Neural progenitor cell (in vitro differentiated cells): Measurements from ENCODE around the gene CARMIL1. TPM values are rescaled to one million over a fixed set of nuclear protein-coding genes. Genes with fewer than 3 reads are reported as not detected.

ENCODE experiments used
- DNase-seq: peaks from one replicate; pipeline ENCODE4 v3.0.0-alpha.2; 2016; ENCODE audit warnings: low spot score
- H2AFZ ChIP-seq: fragments of 200-600 bp; sonication (generic); replicated peaks from 2 replicates; pipeline ENCODE4 v1.6.1; 2016; ENCODE audit warnings: antibody characterized with exemption
- H3F3A ChIP-seq: fragments of 200-600 bp; sonication (generic); 2 replicates; pipeline ENCODE4 v1.6.1; 2016; ENCODE audit warnings: antibody characterized with exemption, low read depth
- H3K27ac ChIP-seq: fragments of 200-600 bp; sonication (generic); 2 replicates; pipeline ENCODE4 v1.5.1; 2016; ENCODE audit warnings: mild to moderate bottlenecking
- H3K27me3 ChIP-seq: fragments of 200-600 bp; sonication (generic); 2 replicates; pipeline ENCODE4 v1.6.1; 2016; ENCODE audit warnings: mild to moderate bottlenecking, moderate library complexity
- H3K36me3 ChIP-seq: fragments of 200-600 bp; sonication (generic); 2 replicates; pipeline ENCODE4 v1.5.1; 2016
- H3K4me1 ChIP-seq: fragments of 200-600 bp; sonication (generic); 2 replicates; pipeline ENCODE4 v1.6.1; 2016; ENCODE audit warnings: mixed run types
- H3K4me2 ChIP-seq: fragments of 200-600 bp; sonication (generic); 2 replicates; pipeline ENCODE4 v1.6.1; 2016
- H3K4me3 ChIP-seq: fragments of 200-600 bp; sonication (generic); 2 replicates; pipeline ENCODE4 v1.5.1; 2016
- H3K79me2 ChIP-seq: fragments of 200-600 bp; sonication (generic); 2 replicates; pipeline ENCODE4 v1.6.1; 2016; ENCODE audit warnings: low read depth
- H3K9ac ChIP-seq: fragments of 200-600 bp; sonication (generic); 2 replicates; pipeline ENCODE4 v1.6.1; 2016
- H3K9me3 ChIP-seq: fragments of 200-600 bp; sonication (generic); 2 replicates; pipeline ENCODE4 v1.5.1; 2016; ENCODE audit warnings: low read depth
- H4K20me1 ChIP-seq: fragments of 200-600 bp; sonication (generic); 2 replicates; pipeline ENCODE4 v1.6.1; 2016; ENCODE audit warnings: low read depth
- H3K27ac Mint-ChIP-seq: 3 replicates; pipeline ENCODE4 v1.8.0; 2021; ENCODE audit warnings: mixed read lengths
- H3K27me3 Mint-ChIP-seq: 2 replicates; pipeline ENCODE4 v1.8.0; 2022; ENCODE audit warnings: low read depth, mild to moderate bottlenecking, inconsistent platforms, moderate library complexity, mixed read lengths; ENCODE audit not compliant: insufficient read depth
- H3K36me3 Mint-ChIP-seq: 3 replicates; pipeline ENCODE4 v1.8.0; 2021; ENCODE audit warnings: mixed read lengths
- H3K4me1 Mint-ChIP-seq: 3 replicates; pipeline ENCODE4 v1.8.0; 2021; ENCODE audit warnings: mixed read lengths
- H3K4me3 Mint-ChIP-seq: 3 replicates; pipeline ENCODE4 v1.8.0; 2021; ENCODE audit warnings: mild to moderate bottlenecking, moderate library complexity, mixed read lengths
- H3K9me3 Mint-ChIP-seq: 3 replicates; pipeline ENCODE4 v1.8.0; 2020; ENCODE audit warnings: mixed read lengths
- EZH2 ChIP-seq: fragments of 200-600 bp; sonication (generic); IDR thresholded peaks from 2 replicates; pipeline ENCODE4 v1.6.1; 2017; ENCODE audit warnings: antibody characterized with exemption, mild to moderate bottlenecking, moderate library complexity
- EZH2phosphoT487 ChIP-seq: fragments of 200-600 bp; sonication (generic); IDR thresholded peaks from 2 replicates; pipeline ENCODE4 v1.6.1; 2017; ENCODE audit warnings: antibody characterized with exemption
- total RNA-seq: library from RNA; depleted of rRNA; stranded (reverse); fragments of >200 nt; gene quantifications from 2 replicates; pipeline ENCODE4 v1.2.3, GENCODE V29; 2015; ENCODE audit warnings: low replicate concordance
- TF ChIP-seq, protein P1 (sequence below): fragments of 200-600 bp; sonication (generic); IDR thresholded peaks from 2 replicates; pipeline ENCODE4 v1.5.1; 2017; ENCODE audit warnings: antibody characterized with exemption, mild to moderate bottlenecking

Gene CARMIL1
- total RNA-seq, 1 donor from 2014 or later: 13.3 TPM

DNA sequence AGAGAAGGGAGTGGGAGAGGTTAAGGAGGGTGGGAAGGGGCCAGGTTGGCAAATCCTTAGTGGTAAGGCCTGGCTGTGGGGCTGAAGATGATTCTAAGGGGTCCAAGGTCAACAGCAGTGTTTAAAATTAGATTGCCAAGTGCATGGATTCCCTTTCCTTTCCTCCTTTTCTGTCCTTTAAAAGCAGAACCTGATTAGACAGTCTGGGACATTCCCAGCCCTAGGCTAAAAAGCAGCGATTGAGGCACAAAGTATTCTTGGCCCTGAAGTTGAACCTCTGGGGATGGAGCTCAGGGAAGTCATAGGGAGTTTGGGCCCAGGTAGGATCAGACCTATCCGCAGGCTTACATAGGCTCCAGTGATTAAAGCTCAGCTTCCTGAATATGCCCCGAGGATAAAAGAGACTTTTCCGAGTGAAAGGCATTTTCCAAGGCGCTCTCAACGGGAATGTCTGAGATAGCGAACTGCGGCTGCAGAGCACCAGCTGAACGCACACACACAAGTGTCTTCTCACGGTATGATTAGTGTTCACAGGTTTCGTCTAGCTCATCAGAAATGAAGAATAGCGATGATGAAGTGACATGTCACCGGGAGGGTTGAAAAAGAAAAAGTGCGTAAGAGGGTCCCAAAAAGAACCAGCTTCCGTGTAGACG, 787 bp upstream of the CARMIL1 start:
- Mint-ChIP-seq H3K9me3 (no peaks in the 10 kb centered on the region), H3K4me1 (peaks cover 29% of the 10 kb centered on the region), H3K27ac (peak overlapping the region; percentile 82), H3K27me3 (peaks cover 8% of the 10 kb centered on the region), H3K36me3 (peaks cover 3% of the 10 kb centered on the region), H3K4me3 (peak overlapping the region; percentile 90)
- Histone ChIP-seq H3K9ac (no peak overlapping the region), H2AFZ (peak overlapping the region; percentile 97), H3K27ac (no peak overlapping the region), H3K36me3 (no peaks in the 10 kb centered on the region), H3K27me3 (peaks cover 13% of the 10 kb centered on the region), H3K4me2 (peak overlapping the region; percentile 97), H4K20me1 (no peaks in the 10 kb centered on the region), H3F3A (peaks cover 24% of the 10 kb centered on the region), H3K9me3 (no peaks in the 10 kb centered on the region), H3K4me3 (peak overlapping the region; percentile 90), H3K4me1 (peaks cover 18% of the 10 kb centered on the region), H3K79me2 (peaks cover 17% of the 10 kb centered on the region)
- no peak for TF ChIP-seq EZH2
- DNase-seq: peak; percentile 62

DNA sequence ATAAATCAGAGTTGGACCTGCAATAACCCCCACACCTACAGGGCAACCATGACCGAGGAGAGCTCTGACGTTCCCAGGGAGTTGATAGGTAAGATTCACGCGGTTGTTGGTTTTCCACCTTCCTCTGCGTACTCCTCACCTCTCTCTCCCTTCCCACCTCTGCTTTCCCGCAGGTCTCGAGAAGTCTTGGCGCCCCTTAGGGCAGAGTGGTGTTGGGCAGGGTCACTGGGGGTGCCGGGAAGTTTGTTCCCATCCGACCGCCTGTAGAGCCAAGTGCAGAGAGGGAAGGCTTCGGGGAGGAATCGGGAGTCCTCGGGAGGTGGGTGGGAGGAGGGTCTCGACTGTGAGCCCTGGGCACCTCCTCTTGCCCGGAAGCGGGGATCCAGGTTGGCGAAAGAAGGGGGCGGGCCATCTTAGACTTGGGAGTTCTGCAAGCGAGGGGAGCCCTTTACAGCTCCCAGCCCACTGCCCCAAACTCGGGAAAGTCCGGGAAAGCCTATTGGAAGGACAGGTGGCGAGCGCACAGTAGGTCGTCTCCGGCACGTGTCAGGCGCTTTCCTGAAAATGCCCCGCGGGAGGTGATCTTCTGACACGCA, 672 bp downstream of the CARMIL1 start:
- H3K36me3 ChIP-seq: no peaks in the 10 kb centered on the region
- no peak overlapping the region for H3K9ac ChIP-seq
- H3K4me2 ChIP-seq: peak overlapping the region; percentile 97
- no peak overlapping the region for H3K27ac ChIP-seq
- peaks cover 29% of the 10 kb centered on the region for H3K4me1 Mint-ChIP-seq
- DNase-seq: peak; percentile 46
- no peaks in the 10 kb centered on the region for H4K20me1 ChIP-seq
- H3K9me3 Mint-ChIP-seq: no peaks in the 10 kb centered on the region
- peaks cover 8% of the 10 kb centered on the region for H3K27me3 Mint-ChIP-seq
- peaks cover 24% of the 10 kb centered on the region for H3F3A ChIP-seq
- TF ChIP-seq EZH2 (no peak), EZH2phosphoT487 (no peak)
- TF ChIP-seq, protein P1, sequence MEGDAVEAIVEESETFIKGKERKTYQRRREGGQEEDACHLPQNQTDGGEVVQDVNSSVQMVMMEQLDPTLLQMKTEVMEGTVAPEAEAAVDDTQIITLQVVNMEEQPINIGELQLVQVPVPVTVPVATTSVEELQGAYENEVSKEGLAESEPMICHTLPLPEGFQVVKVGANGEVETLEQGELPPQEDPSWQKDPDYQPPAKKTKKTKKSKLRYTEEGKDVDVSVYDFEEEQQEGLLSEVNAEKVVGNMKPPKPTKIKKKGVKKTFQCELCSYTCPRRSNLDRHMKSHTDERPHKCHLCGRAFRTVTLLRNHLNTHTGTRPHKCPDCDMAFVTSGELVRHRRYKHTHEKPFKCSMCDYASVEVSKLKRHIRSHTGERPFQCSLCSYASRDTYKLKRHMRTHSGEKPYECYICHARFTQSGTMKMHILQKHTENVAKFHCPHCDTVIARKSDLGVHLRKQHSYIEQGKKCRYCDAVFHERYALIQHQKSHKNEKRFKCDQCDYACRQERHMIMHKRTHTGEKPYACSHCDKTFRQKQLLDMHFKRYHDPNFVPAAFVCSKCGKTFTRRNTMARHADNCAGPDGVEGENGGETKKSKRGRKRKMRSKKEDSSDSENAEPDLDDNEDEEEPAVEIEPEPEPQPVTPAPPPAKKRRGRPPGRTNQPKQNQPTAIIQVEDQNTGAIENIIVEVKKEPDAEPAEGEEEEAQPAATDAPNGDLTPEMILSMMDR: no peak
- no peaks in the 10 kb centered on the region for H3K9me3 ChIP-seq
- peak overlapping the region; percentile 97 for H2AFZ ChIP-seq
- H3K36me3 Mint-ChIP-seq: peaks cover 4% of the 10 kb centered on the region
- peak overlapping the region; percentile 90 for H3K4me3 Mint-ChIP-seq
- H3K27ac Mint-ChIP-seq: no peak overlapping the region
- H3K4me3 ChIP-seq: peak overlapping the region; percentile 90
- peaks cover 18% of the 10 kb centered on the region for H3K4me1 ChIP-seq
- peaks cover 17% of the 10 kb centered on the region for H3K79me2 ChIP-seq
- peaks cover 13% of the 10 kb centered on the region for H3K27me3 ChIP-seq

DNA sequence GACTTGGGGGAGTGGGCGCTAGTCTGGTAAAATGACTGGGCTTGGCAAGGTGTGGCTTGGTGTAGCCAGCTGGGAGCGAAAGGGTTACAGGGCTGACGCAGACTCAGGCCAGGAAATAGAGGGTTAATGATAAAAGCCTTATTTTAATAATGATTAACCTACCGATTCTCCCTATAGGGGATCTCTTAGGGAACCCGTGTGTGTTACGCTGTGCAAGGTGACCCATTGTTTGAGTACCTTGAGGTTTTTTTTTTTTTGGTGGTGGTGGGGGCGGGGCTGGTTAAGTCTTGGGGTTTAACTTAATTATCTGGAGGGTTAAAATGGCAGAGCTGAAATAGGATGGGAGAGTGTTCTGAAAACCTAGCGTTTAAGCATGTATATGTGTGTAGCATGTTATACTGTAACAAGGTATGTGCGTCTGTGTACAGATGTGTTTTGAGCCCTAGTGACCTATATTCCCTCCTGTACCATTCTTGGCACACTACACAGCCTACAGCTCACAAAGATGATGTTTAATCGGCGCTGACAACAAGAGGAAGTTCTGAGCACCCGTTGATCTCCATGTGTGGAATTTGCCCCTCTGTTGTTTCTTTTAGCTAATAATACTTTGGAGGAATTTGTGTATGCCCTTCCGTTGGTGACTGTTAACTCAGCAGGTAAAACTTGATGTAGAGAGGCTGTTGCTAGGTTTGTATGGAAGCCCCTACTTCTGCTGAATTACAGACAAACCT, 1.3 kb downstream of the CARMIL1 start:
- H3K9me3 Mint-ChIP-seq: no peaks in the 10 kb centered on the region
- Histone ChIP-seq H3K4me1 (peaks cover 18% of the 10 kb centered on the region), H3K36me3 (no peaks in the 10 kb centered on the region), H3K27me3 (peaks cover 13% of the 10 kb centered on the region), H3K79me2 (peaks cover 17% of the 10 kb centered on the region), H3F3A (peaks cover 24% of the 10 kb centered on the region), H2AFZ (peak overlapping the region; percentile 97), H3K9me3 (no peaks in the 10 kb centered on the region), H3K27ac (no peak overlapping the region), H4K20me1 (no peaks in the 10 kb centered on the region), H3K4me2 (peak overlapping the region; percentile 97), H3K4me3 (peak overlapping the region; percentile 90), H3K9ac (no peak overlapping the region)
- TF ChIP-seq, protein P1: no peak
- TF ChIP-seq EZH2 (no peak), EZH2phosphoT487 (no peak)
- H3K4me1 Mint-ChIP-seq: peaks cover 29% of the 10 kb centered on the region
- H3K4me3 Mint-ChIP-seq: peak overlapping the region; percentile 90
- H3K36me3 Mint-ChIP-seq: peaks cover 9% of the 10 kb centered on the region
- peaks cover 12% of the 10 kb centered on the region for H3K27me3 Mint-ChIP-seq
- peak; percentile 32 for DNase-seq
- H3K27ac Mint-ChIP-seq: peak overlapping the region; percentile 11
